ENCODE measurements around the gene GAL3ST2.

GRCh38 chr2:241776336-241777169 is at the start of gene GAL3ST2:
- no peak for TF ChIP-seq CTCF (IDR thresholded peaks at IDR 0.05; ENCODE audit: insufficient read depth, low read depth, low read length)
- no peak for TF ChIP-seq EZH2 (IDR thresholded peaks at IDR 0.05; ENCODE audit: insufficient read depth, low read length)
